DMS 273 (cell line): ENCODE results near the gene PXK.
A peak's percentile ranks its signal among the peaks of the same experiment; 100 is the strongest.

ENCODE experiments used
- DNase-seq: peaks from one replicate; lab custom pipeline; 2025; ENCODE audit not compliant: unreplicated experiment; lab: John Stamatoyannopoulos, UW

PXK gene

GRCh38 chr3:58379351-58380073, 46.8 kb downstream of the PXK start:
- no peak for DNase-seq

GRCh38 chr3:58383476-58383875, 50.8 kb downstream of the PXK start:
- peak; percentile 32 for DNase-seq

- peak; percentile 65 for DNase-seq
Measured at GRCh38 chr3:58383904-58384303, 51.2 kb downstream of the PXK start.

GRCh38 chr3:58384381-58385090, 51.8 kb downstream of the PXK start:
- DNase-seq = no peak

- peak; percentile 33 for DNase-seq
Measured at GRCh38 chr3:58386626-58387365, 54.1 kb downstream of the PXK start.

- peak; percentile 68 for DNase-seq
Measured at GRCh38 chr3:58387650-58388546, 55.2 kb downstream of the PXK start.

GRCh38 chr3:58388550-58389091, 55.9 kb downstream of the PXK start:
- peak; percentile 64 for DNase-seq

- no peak for DNase-seq
Measured at GRCh38 chr3:58391156-58391865, 58.6 kb downstream of the PXK start.

GRCh38 chr3:58392181-58392580, 59.5 kb downstream of the PXK start:
- no peak for DNase-seq

- DNase-seq = no peak
Measured at GRCh38 chr3:58394339-58394738, 61.6 kb downstream of the PXK start.

GRCh38 chr3:58398669-58399333, 66.1 kb downstream of the PXK start:
- no peak for DNase-seq

- no peak for DNase-seq
Measured at GRCh38 chr3:58403513-58404109, 70.9 kb downstream of the PXK start.

GRCh38 chr3:58404396-58404795, 71.7 kb downstream of the PXK start:
- no peak for DNase-seq

GRCh38 chr3:58408906-58409305, 76.2 kb downstream of the PXK start:
- no peak for DNase-seq

- no peak for DNase-seq
Measured at GRCh38 chr3:58409663-58410062, 77.0 kb downstream of the PXK start.

GRCh38 chr3:58411036-58411435, 78.3 kb downstream of the PXK start:
- DNase-seq = no peak

- no peak for DNase-seq
Measured at GRCh38 chr3:58411851-58412830, 79.4 kb downstream of the PXK start.
